GM19455 (cell line): Measurements from ENCODE around the gene TTBK1.

ENCODE experiments used
- ATAC-seq: cut with Tn5 transposase; IDR thresholded peaks from one replicate; pipeline ENCODE4 v1.9.1; 2021; ENCODE audit not compliant: unreplicated experiment

TTBK1 gene

GRCh38 chr6:43242908-43243663, at the start of gene TTBK1:
Gene TTBK1 (plus strand): TSS chr6:43243481. CDS start chr6:43246661, 3,180 bp downstream.
- ATAC-seq: no peak

- no peak for ATAC-seq
These were observed 49.4 kb upstream of the TTBK1 start for GRCh38 chr6:43193929-43194328.

- no peak for ATAC-seq
These were observed 46.9 kb upstream of the TTBK1 start for GRCh38 chr6:43196337-43196736.

GRCh38 chr6:43199912-43200311, 43.4 kb upstream of the TTBK1 start:
- ATAC-seq: no peak

GRCh38 chr6:43200541-43200940, 42.7 kb upstream of the TTBK1 start:
- no peak for ATAC-seq

GRCh38 chr6:43202451-43202850, 40.8 kb upstream of the TTBK1 start:
- ATAC-seq: no peak

- ATAC-seq: no peak
These were observed 40.1 kb upstream of the TTBK1 start for GRCh38 chr6:43203029-43203717.

GRCh38 chr6:43203718-43204095, 39.6 kb upstream of the TTBK1 start:
- ATAC-seq: no peak

- no peak for ATAC-seq
These were observed 38.8 kb upstream of the TTBK1 start for GRCh38 chr6:43204271-43205105.

- no peak for ATAC-seq
These were observed 37.4 kb upstream of the TTBK1 start for GRCh38 chr6:43205849-43206248.

- ATAC-seq: no peak
These were observed 36.0 kb upstream of the TTBK1 start for GRCh38 chr6:43207286-43207685.

- ATAC-seq: no peak
These were observed 31.3 kb upstream of the TTBK1 start for GRCh38 chr6:43211955-43212354.

- no peak for ATAC-seq
These were observed 29.9 kb upstream of the TTBK1 start for GRCh38 chr6:43213431-43213830.

- ATAC-seq: no peak
These were observed 28.2 kb upstream of the TTBK1 start for GRCh38 chr6:43215066-43215465.

- ATAC-seq: no peak
These were observed 27.1 kb upstream of the TTBK1 start for GRCh38 chr6:43216200-43216599.

GRCh38 chr6:43217351-43217750, 25.9 kb upstream of the TTBK1 start:
- ATAC-seq: no peak

- ATAC-seq: no peak
These were observed 24.2 kb upstream of the TTBK1 start for GRCh38 chr6:43219119-43219518.

- no peak for ATAC-seq
These were observed 23.5 kb upstream of the TTBK1 start for GRCh38 chr6:43219814-43220213.

GRCh38 chr6:43220439-43220951, 22.8 kb upstream of the TTBK1 start:
- no peak for ATAC-seq

- ATAC-seq: no peak
These were observed 22.0 kb upstream of the TTBK1 start for GRCh38 chr6:43221046-43221972.
